Adipocyte (in vitro differentiated cells): ENCODE results near the gene DNPH1.

Experiments
- DNase-seq: peaks from one replicate; pipeline ENCODE4 v3.0.0-alpha.2; 2015; ENCODE audit warnings: low read depth
- H3K27me3 ChIP-seq: replicated peaks from 2 replicates; pipeline ENCODE4 v1.7.0; 2013; ENCODE audit warnings: mild to moderate bottlenecking, low read length, moderate library complexity; ENCODE audit not compliant: control insufficient read depth, insufficient read depth
- H3K36me3 ChIP-seq: 2 replicates; pipeline ENCODE4 v1.7.0; 2013; ENCODE audit warnings: low read length, mild to moderate bottlenecking, moderate library complexity; ENCODE audit not compliant: control insufficient read depth, insufficient read depth, severe bottlenecking
- H3K4me1 ChIP-seq: 2 replicates; pipeline ENCODE4 v1.7.0; 2013; ENCODE audit warnings: mild to moderate bottlenecking, low read length, moderate library complexity; ENCODE audit not compliant: control insufficient read depth, insufficient read depth
- H3K4me3 ChIP-seq: 2 replicates; pipeline ENCODE4 v1.7.0; 2013; ENCODE audit warnings: mild to moderate bottlenecking, low read length, moderate library complexity
- H3K9ac ChIP-seq: 2 replicates; pipeline ENCODE4 v1.7.0; 2013; ENCODE audit warnings: mild to moderate bottlenecking, low read length, moderate library complexity
- H3K9me3 ChIP-seq: 2 replicates; pipeline ENCODE4 v1.7.0; 2013; ENCODE audit warnings: mild to moderate bottlenecking, low read length, moderate library complexity; ENCODE audit not compliant: control insufficient read depth

DNPH1 gene

DNA sequence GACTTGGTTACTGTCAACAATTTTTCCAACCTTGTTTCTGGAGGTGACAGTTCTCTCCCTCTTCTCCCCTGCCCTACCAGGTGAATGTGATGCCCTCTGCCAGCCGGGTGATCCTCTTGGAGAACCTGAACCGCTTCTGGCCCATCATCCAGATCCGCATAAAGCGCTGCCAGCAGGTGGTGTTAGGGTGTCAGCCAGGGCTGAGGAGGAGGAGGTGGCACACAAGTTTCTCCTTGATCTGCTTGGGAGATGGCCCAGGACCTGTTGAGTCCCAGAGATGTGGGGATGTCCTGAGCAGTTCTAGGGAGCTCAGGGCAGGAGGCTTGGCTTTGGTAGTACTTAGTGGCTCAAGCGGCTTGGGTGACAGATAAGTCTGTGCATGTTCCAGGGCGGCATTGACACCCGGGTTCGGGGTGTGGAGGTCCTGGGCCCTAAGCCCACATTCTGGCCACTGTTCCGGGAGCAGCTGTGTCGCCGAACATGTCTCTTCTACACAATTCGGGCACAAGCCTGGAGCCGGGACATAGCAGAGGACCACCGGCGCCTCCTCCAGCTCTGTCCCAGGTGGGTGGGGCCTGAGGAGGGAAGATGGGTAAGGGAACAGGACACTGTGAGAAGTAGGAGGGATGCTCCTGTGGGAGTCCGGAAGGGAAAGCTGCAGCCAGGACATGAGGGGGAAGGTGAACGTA is 26.1 kb downstream of the DNPH1 start:
- H3K4me3 ChIP-seq: no peak overlapping the region
- H3K36me3 ChIP-seq: peaks cover 38% of the 10 kb centered on the region
- no peak for DNase-seq
- no peaks in the 10 kb centered on the region for H3K27me3 ChIP-seq
- H3K9me3 ChIP-seq: peaks cover 5% of the 10 kb centered on the region
- H3K4me1 ChIP-seq: peaks cover 4% of the 10 kb centered on the region
- H3K9ac ChIP-seq: no peak overlapping the region

DNA sequence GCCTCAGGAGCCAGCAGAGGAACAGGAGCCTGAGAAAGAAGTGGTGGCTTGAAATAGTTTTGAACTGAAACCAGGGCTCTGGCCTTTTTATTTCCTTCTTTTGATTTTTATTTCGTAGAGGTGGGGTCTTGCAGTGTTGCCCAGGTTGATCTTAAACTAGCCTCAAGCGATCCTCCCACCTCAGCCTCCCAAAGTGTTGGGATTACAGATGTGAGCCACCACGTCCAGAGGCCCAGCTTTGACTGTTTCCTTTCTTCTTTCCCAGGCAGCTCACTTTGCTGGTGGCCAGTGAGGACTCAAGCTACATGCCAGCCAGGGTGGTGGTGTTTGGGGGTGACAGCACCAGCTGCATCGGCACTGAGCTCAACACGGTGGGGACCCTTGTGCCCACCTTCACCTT is 26.8 kb downstream of the DNPH1 start:
- no peak overlapping the region for H3K9ac ChIP-seq
- H3K4me1 ChIP-seq: peaks cover 4% of the 10 kb centered on the region
- peaks cover 5% of the 10 kb centered on the region for H3K9me3 ChIP-seq
- H3K36me3 ChIP-seq: peaks cover 45% of the 10 kb centered on the region
- no peaks in the 10 kb centered on the region for H3K27me3 ChIP-seq
- DNase-seq: no peak
- no peak overlapping the region for H3K4me3 ChIP-seq

DNA sequence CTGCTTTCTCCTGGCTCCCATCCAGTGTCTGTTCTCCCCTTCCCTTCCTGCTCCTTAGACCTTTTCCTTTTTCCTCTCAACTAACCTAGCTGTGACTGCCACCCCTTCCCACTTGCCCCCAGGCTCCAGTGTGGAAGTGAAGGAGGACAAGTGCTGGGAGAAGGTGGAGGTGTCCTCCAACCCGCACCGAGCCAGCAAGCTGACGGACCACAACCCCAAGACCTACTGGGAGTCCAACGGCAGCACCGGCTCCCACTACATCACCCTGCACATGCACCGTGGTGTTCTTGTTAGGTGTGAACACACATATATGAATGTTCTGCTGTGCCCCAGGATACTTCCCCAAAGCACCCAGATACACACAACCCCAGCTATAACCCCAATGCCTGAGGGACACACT is 28.7 kb downstream of the DNPH1 start:
- no peak for DNase-seq
- Histone ChIP-seq H3K4me3 (no peak overlapping the region), H3K9ac (no peak overlapping the region), H3K9me3 (no peaks in the 10 kb centered on the region), H3K36me3 (peaks cover 50% of the 10 kb centered on the region), H3K27me3 (no peaks in the 10 kb centered on the region), H3K4me1 (peaks cover 4% of the 10 kb centered on the region)

DNA sequence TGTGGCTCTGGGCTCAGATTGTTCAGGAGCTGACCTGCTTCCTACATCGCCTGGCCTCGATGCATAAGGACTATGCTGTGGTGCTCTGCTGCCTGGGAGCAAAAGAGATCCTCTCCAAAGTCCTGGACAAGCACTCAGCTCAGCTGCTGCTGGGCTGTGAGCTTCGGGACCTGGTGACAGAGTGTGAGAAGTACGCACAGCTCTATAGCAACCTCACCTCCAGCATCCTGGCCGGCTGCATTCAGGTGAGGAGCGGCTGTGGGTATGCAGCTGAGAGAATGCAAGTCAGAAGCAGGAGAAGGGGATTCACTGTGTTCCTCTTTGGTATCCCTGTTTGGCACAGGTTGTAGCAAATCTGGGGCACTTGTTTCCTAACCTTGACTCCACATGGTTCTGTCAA is 29.4 kb downstream of the DNPH1 start:
- no peak overlapping the region for H3K9ac ChIP-seq
- no peaks in the 10 kb centered on the region for H3K9me3 ChIP-seq
- H3K27me3 ChIP-seq: no peaks in the 10 kb centered on the region
- peaks cover 3% of the 10 kb centered on the region for H3K4me1 ChIP-seq
- DNase-seq: no peak
- H3K36me3 ChIP-seq: peaks cover 50% of the 10 kb centered on the region
- no peak overlapping the region for H3K4me3 ChIP-seq

DNA sequence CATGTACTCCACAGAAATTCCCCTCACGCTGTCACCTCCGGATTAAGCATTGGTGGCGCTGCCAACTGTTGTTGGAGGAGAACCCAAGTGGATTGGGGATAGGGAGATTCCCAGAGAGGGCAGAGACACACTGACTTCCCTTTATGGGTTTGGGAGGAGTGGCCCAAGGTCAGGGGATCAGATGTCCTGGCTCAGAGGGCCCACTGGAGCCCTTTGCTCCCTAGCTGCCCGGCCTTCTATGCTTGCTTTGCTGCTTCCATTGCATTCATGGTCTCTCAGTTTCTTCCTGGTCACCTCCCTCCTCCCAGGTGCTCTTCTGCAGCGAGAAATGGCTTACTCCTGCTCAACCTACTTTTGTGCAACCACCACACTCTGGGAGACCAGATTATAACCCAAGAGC is 32.9 kb downstream of the DNPH1 start:
- H3K9me3 ChIP-seq: no peaks in the 10 kb centered on the region
- H3K4me3 ChIP-seq: no peak overlapping the region
- no peak for DNase-seq
- no peaks in the 10 kb centered on the region for H3K27me3 ChIP-seq
- no peaks in the 10 kb centered on the region for H3K4me1 ChIP-seq
- H3K9ac ChIP-seq: no peak overlapping the region
- peaks cover 48% of the 10 kb centered on the region for H3K36me3 ChIP-seq

DNA sequence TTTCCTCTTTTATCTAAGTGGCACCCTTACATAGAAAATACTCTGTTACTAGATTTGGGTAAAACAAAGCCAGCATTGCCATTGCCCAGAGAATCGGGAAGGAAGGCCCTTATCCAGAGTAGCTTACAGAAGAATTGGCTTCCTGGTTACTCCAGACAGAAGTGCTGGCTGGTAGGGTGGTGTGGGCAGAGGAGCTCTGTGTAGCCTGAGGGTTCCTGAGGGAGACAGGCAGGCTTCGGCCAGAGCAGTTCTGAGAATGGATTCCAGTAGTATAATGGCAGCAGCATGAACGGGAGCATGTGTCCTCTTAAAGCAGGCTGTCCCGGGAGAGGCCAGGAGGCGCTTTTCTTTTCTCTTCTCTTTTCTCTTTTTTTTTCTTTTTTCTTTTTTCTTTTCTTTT is 35.4 kb downstream of the DNPH1 start:
- no peak overlapping the region for H3K4me3 ChIP-seq
- H3K9me3 ChIP-seq: no peaks in the 10 kb centered on the region
- H3K27me3 ChIP-seq: no peaks in the 10 kb centered on the region
- H3K4me1 ChIP-seq: no peaks in the 10 kb centered on the region
- H3K9ac ChIP-seq: no peak overlapping the region
- DNase-seq: no peak
- H3K36me3 ChIP-seq: peaks cover 43% of the 10 kb centered on the region

DNA sequence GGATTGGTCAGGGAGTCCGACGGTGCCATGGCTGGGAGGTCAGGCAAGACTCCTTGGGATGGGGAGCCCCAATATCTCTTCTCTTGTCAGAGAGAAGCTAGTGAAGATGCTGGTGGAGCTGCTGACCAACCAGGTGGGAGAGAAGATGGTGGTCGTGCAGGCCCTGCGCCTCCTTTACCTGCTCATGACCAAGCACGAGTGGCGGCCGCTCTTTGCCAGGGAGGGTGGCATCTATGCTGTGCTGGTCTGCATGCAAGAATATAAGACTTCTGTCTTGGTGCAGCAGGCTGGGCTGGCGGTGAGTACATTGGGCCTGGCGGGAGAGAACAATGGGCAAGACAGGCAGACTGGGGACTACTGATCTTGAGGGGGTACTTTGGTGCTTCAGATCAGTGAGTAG is 36.4 kb downstream of the DNPH1 start:
- Histone ChIP-seq H3K4me1 (no peaks in the 10 kb centered on the region), H3K9ac (no peak overlapping the region), H3K9me3 (no peaks in the 10 kb centered on the region), H3K4me3 (no peak overlapping the region), H3K27me3 (no peaks in the 10 kb centered on the region), H3K36me3 (peaks cover 44% of the 10 kb centered on the region)
- DNase-seq: no peak

DNA sequence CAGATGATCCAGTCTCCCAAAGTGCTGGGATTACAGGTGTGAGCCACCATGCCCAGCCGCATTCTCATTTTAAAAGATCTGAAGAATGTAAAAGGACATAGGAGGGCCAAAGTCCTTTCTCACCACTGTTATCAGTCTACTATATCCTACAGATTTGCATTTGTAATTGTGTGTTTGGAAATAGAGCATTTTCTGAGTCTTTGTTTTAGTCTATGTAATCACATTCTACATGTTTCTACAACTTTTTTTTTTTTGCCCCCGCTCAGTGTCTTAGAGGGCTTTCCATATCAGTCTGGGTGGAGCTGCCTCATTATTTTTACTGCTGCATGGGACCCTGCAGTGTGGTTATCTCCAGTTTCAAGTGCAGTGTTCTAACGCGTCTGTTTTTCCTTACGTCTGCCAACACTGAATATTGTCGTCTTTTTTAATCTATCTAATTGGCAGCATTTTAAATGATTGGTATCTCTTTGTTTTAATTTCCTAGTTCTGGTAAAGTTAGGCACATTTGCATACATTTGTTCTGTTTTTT is 39.4 kb downstream of the DNPH1 start:
- no peak for DNase-seq

DNA sequence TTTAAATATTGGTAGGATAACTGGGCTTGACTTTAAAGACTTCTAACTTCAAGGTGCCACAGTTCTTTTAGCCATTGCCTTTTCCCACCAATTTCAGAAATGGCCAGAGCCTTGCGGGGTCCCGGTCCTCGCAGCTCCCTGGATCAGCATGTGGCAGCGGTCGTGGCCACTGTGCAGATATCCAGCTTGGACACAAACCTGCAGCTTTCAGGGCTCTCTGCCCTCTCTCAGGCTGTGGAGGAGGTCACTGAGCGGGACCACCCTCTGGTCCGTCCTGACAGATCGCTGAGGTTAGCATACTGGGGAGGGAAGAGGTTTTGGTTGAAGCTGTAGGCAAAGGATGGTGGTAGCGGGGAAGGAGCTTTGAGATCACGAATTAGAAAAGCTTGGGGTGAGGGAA is 40.9 kb downstream of the DNPH1 start:
- no peak for DNase-seq
- Histone ChIP-seq H3K4me3 (no peak overlapping the region), H3K36me3 (peaks cover 45% of the 10 kb centered on the region), H3K4me1 (peaks cover 1% of the 10 kb centered on the region), H3K27me3 (no peaks in the 10 kb centered on the region), H3K9ac (no peak overlapping the region), H3K9me3 (no peaks in the 10 kb centered on the region)

More for the DNA sequence above, 39.4 kb downstream of the DNPH1 start:
- no peaks in the 10 kb centered on the region for H3K4me1 ChIP-seq
- no peak overlapping the region for H3K9ac ChIP-seq
- peaks cover 49% of the 10 kb centered on the region for H3K36me3 ChIP-seq
- no peak overlapping the region for H3K4me3 ChIP-seq
- H3K27me3 ChIP-seq: no peaks in the 10 kb centered on the region
- no peaks in the 10 kb centered on the region for H3K9me3 ChIP-seq

DNA sequence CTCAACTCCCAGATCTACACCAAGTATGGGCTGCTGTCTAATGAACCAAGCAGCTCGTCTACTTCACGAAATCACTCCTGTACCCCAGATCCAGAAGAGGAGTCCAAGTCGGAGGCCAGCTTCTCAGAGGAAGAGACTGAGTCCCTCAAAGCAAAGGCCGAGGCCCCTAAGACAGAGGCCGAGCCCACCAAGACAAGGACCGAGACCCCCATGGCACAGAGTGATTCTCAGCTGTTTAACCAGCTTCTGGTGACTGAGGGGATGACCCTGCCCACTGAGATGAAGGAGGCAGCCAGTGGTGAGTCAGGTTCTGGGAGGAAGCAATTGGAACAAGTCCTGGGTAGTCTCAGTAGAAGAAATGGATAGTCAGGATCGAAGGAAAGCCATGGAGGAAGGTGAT is 41.5 kb downstream of the DNPH1 start:
- DNase-seq: no peak
- no peak overlapping the region for H3K9ac ChIP-seq
- peaks cover 45% of the 10 kb centered on the region for H3K36me3 ChIP-seq

DNA sequence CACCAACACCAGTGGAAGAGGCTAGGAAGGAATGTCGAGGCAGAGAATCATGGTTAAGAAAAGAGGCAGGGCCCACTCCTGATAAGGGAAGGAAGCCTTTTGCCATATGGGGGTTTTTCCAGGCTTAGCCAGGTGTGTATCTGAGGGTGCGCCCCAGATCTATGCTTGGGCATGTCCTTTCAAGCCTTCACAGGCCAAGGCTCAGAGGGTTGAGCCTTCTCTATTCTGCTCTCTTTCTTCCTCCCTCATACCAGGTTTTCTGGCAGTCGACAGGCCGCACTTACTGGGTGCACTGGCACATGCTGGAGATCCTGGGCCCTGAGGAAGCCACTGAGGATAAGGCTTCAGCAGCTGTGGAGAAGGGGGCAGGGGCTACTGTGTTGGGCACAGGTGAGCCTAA is 42.6 kb downstream of the DNPH1 start:
- no peak for DNase-seq
- no peaks in the 10 kb centered on the region for H3K27me3 ChIP-seq
- no peak overlapping the region for H3K9ac ChIP-seq
- H3K36me3 ChIP-seq: peaks cover 45% of the 10 kb centered on the region
- H3K9me3 ChIP-seq: no peaks in the 10 kb centered on the region
- H3K4me3 ChIP-seq: no peak overlapping the region
- H3K4me1 ChIP-seq: peaks cover 13% of the 10 kb centered on the region

More for the DNA sequence above, 41.5 kb downstream of the DNPH1 start:
- Histone ChIP-seq H3K4me1 (peaks cover 7% of the 10 kb centered on the region), H3K9me3 (no peaks in the 10 kb centered on the region), H3K4me3 (no peak overlapping the region), H3K27me3 (no peaks in the 10 kb centered on the region)

DNA sequence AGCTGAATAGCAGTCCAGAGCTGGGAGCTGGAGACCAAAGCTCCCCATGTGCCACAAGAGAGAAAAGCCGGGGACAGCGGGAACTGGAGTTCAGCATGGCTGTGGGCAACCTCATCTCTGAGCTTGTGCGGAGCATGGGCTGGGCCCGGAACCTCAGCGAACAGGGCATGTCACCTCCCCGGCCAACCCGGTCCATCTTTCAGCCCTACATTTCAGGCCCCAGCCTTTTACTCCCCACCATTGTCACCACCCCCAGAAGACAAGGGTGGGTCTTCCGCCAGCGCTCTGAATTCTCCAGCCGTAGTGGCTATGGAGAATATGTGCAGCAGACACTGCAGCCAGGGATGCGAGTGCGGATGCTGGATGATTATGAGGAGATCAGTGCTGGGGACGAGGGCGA is 43.3 kb downstream of the DNPH1 start:
- no peak for DNase-seq
- Histone ChIP-seq H3K27me3 (no peaks in the 10 kb centered on the region), H3K4me1 (peaks cover 18% of the 10 kb centered on the region), H3K36me3 (peaks cover 45% of the 10 kb centered on the region), H3K9me3 (no peaks in the 10 kb centered on the region), H3K4me3 (no peak overlapping the region), H3K9ac (no peak overlapping the region)
